Pericardium fibroblast (primary cell): ENCODE results near the gene PGA3. TPM values are rescaled to one million over a fixed set of nuclear protein-coding genes. Genes with fewer than 3 reads are reported as not detected.

Source experiments
- total RNA-seq: library from RNA; depleted of rRNA; stranded (reverse); fragments of >200 nt; gene quantifications from 2 replicates; pipeline ENCODE4 v1.2.3, GENCODE V29; 2015

The PGA3 gene
- total RNA-seq = not detected in 2 replicates

GRCh38 chr11:61202950-61203746 lies at the start of gene PGA3:
PGA3 (plus strand) TSS chr11:61203515; CDS start chr11:61203565, 50 bp downstream.

GRCh38 chr11:61161190-61162091 lies 41.9 kb upstream of the PGA3 start, which contains the start of gene VPS37C:
VPS37C (minus strand) TSS chr11:61161426; CDS start chr11:61138829, 22,597 bp downstream.

GRCh38 chr11:61222047-61222446 lies 18.7 kb downstream of the PGA3 start, which contains the start of gene PGA4:
PGA4 (plus strand) TSS chr11:61222347; CDS start chr11:61222401, 54 bp downstream.

GRCh38 chr11:61240875-61241274 lies 37.6 kb downstream of the PGA3 start, which contains the start of gene PGA5:
PGA5 (plus strand) TSS chr11:61241175; CDS start chr11:61241227, 52 bp downstream.

Other genes starting within 250 kb of the PGA3 start
- gene CD6, start 231.8 kb upstream of the PGA3 start, total RNA-seq = not detected in 2 replicates
- gene CD5, start 101.0 kb upstream of the PGA3 start, total RNA-seq = not detected in 2 replicates
- 9.7 TPM in 2 replicates for gene VPS37C, start 42.1 kb upstream of the PGA3 start, total RNA-seq
- not detected in 2 replicates for gene PGA4, start 18.8 kb downstream of the PGA3 start, total RNA-seq
- not detected in 2 replicates for gene PGA5, start 37.7 kb downstream of the PGA3 start, total RNA-seq
- 2.2 and 4.4 TPM in 2 replicates for gene VWCE, start 91.8 kb downstream of the PGA3 start, total RNA-seq
- gene DDB1, start 129.6 kb downstream of the PGA3 start, total RNA-seq = 180 and 209 TPM in 2 replicates
- 27.8 and 30.3 TPM in 2 replicates for gene TKFC, start 129.7 kb downstream of the PGA3 start, total RNA-seq
- 102 and 118 TPM in 2 replicates for gene CYB561A3, start 158.4 kb downstream of the PGA3 start, total RNA-seq
- gene TMEM138, start 158.9 kb downstream of the PGA3 start, total RNA-seq = 32.8 and 42.8 TPM in 2 replicates
- 12.8 and 14.0 TPM in 2 replicates for gene TMEM216, start 189.1 kb downstream of the PGA3 start, total RNA-seq
- gene CPSF7, start 226.5 kb downstream of the PGA3 start, total RNA-seq = 26.2 and 26.3 TPM in 2 replicates
- 38.5 and 67.4 TPM in 2 replicates for gene SDHAF2, start 226.6 kb downstream of the PGA3 start, total RNA-seq